ENCODE measurements around the gene C11orf98. TPM values are rescaled to one million over a fixed set of nuclear protein-coding genes. Genes with fewer than 3 reads are reported as not detected.

C11orf98 gene
- polyA plus RNA-seq, 1 donor (not counting 4 experiments of a cell fraction or from before 2014, with no cell fraction given) = 81.5 TPM

DNA sequence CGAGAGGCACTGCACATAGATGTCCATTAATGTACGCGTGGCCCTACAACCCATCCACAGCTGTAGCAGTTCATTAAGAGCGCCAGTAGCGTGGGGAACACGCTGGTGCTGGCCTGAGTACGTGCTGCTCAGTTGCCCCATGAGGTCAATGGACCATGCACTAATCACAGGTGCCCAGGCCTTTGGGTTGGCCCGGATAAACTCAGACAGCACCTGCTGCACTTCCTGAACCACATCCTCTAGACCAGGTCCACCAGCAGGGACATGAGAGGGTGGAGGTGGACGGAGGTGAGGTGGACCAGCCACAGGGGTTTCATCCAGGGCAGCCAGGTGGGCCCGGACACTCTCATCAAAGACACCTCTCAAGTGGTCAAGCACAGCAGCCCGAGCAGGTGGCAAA is 15.5 kb downstream of the C11orf98 start:
- Histone ChIP-seq H3K27me3 (ENCODE audit: control insufficient read depth, extremely low read depth, insufficient read depth, low read length) (no peaks in the 10 kb centered on the region), H3K79me2 (ENCODE audit: control insufficient read depth, insufficient read depth, low read length) (peaks cover 46% of the 10 kb centered on the region), H3K27ac (ENCODE audit: control insufficient read depth, insufficient read depth, low read length) (no peak overlapping the region), H3K9ac (ENCODE audit: control insufficient read depth, extremely low read depth, insufficient read depth, low read length) (no peak overlapping the region), H2AFZ (ENCODE audit: control insufficient read depth, low read length) (no peak overlapping the region), H3K9me3 (ENCODE audit: control insufficient read depth, low read depth, low read length) (no peaks in the 10 kb centered on the region), H3K9me1 (ENCODE audit: control insufficient read depth, extremely low read depth, insufficient read depth, low read length) (no peaks in the 10 kb centered on the region), H3K4me1 (ENCODE audit: control insufficient read depth, extremely low read depth, insufficient read depth, low read length) (peaks cover 22% of the 10 kb centered on the region), H4K20me1 (ENCODE audit: control insufficient read depth, extremely low read depth, insufficient read depth, low read length) (no peaks in the 10 kb centered on the region), H3K4me3 (ENCODE audit: control insufficient read depth in 2 of 3, extremely low read depth in 1 of 3, insufficient read depth in 2 of 3, low read depth in 1 of 3, low read length in 3 of 3) (no peak overlapping the region), H3K36me3 (ENCODE audit: control insufficient read depth in 2 of 2, extremely low read depth in 1 of 2, insufficient read depth in 2 of 2, low read length in 2 of 2) (peaks cover 12 to 16% of the 10 kb centered on the region in 2 experiments), H3K4me2 (ENCODE audit: control insufficient read depth, extremely low read depth, insufficient read depth, low read depth, low read length) (no peak overlapping the region)
- DNase-seq (ENCODE audit: low read depth, low spot score) (no peak), FAIRE-seq (no peak)
- dilution Hi-C loops (cut with MboI; ENCODE audit: extremely low pct_ligation_motif_present, low sequenced_read_pairs) = no loop called here
- TF ChIP-seq EZH2 (IDR thresholded peaks at IDR 0.05; ENCODE audit: low read length) = no peak
- TF ChIP-seq, protein P1, sequence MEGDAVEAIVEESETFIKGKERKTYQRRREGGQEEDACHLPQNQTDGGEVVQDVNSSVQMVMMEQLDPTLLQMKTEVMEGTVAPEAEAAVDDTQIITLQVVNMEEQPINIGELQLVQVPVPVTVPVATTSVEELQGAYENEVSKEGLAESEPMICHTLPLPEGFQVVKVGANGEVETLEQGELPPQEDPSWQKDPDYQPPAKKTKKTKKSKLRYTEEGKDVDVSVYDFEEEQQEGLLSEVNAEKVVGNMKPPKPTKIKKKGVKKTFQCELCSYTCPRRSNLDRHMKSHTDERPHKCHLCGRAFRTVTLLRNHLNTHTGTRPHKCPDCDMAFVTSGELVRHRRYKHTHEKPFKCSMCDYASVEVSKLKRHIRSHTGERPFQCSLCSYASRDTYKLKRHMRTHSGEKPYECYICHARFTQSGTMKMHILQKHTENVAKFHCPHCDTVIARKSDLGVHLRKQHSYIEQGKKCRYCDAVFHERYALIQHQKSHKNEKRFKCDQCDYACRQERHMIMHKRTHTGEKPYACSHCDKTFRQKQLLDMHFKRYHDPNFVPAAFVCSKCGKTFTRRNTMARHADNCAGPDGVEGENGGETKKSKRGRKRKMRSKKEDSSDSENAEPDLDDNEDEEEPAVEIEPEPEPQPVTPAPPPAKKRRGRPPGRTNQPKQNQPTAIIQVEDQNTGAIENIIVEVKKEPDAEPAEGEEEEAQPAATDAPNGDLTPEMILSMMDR (optimal IDR thresholded peaks at IDR 0.05 in 1 of 3, IDR thresholded peaks at IDR 0.05 in 1 of 3, conservative IDR thresholded peaks at IDR 0.05 in 1 of 3; ENCODE audit: extremely low read depth in 1 of 3, insufficient read depth in 2 of 3, low read length in 3 of 3) = no peak

DNA sequence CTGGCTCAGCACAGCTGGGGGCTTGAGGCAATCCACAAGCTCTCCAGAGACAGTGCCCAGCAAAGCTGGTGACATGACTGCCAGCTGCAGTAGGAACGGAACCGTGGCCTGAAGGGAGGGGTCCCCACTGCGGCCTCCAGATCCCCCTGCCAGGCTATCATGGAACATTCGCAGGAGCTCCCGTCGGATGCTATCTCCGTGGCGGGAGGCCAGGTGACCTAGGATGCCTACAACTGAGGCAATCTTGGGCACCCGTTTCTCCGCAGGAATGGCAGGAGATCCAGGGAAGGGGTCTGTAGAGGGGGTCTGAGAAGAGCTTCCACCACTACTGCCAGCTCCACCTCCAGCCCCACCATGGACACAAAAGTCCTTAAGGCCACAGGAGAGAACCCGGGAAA is 16.0 kb downstream of the C11orf98 start:
- Histone ChIP-seq H3K36me3 (ENCODE audit: control insufficient read depth in 2 of 2, extremely low read depth in 1 of 2, insufficient read depth in 2 of 2, low read length in 2 of 2) (peaks cover 16 to 21% of the 10 kb centered on the region in 2 experiments), H3K4me1 (ENCODE audit: control insufficient read depth, extremely low read depth, insufficient read depth, low read length) (peaks cover 22% of the 10 kb centered on the region), H4K20me1 (ENCODE audit: control insufficient read depth, extremely low read depth, insufficient read depth, low read length) (no peaks in the 10 kb centered on the region), H3K4me2 (ENCODE audit: control insufficient read depth, extremely low read depth, insufficient read depth, low read depth, low read length) (no peak overlapping the region), H3K9me1 (ENCODE audit: control insufficient read depth, extremely low read depth, insufficient read depth, low read length) (no peaks in the 10 kb centered on the region), H3K4me3 (ENCODE audit: control insufficient read depth in 2 of 3, extremely low read depth in 1 of 3, insufficient read depth in 2 of 3, low read depth in 1 of 3, low read length in 3 of 3) (no peak overlapping the region), H3K9ac (ENCODE audit: control insufficient read depth, extremely low read depth, insufficient read depth, low read length) (no peak overlapping the region), H3K79me2 (ENCODE audit: control insufficient read depth, insufficient read depth, low read length) (peaks cover 52% of the 10 kb centered on the region), H3K27me3 (ENCODE audit: control insufficient read depth, extremely low read depth, insufficient read depth, low read length) (no peaks in the 10 kb centered on the region), H3K27ac (ENCODE audit: control insufficient read depth, insufficient read depth, low read length) (no peak overlapping the region), H2AFZ (ENCODE audit: control insufficient read depth, low read length) (no peak overlapping the region), H3K9me3 (ENCODE audit: control insufficient read depth, low read depth, low read length) (no peaks in the 10 kb centered on the region)
- no peak for TF ChIP-seq EZH2 (IDR thresholded peaks at IDR 0.05; ENCODE audit: low read length)
- TF ChIP-seq, protein P1 (optimal IDR thresholded peaks at IDR 0.05 in 1 of 3, IDR thresholded peaks at IDR 0.05 in 1 of 3, conservative IDR thresholded peaks at IDR 0.05 in 1 of 3; ENCODE audit: extremely low read depth in 1 of 3, insufficient read depth in 2 of 3, low read length in 3 of 3) = no peak
- FAIRE-seq (no peak), DNase-seq (ENCODE audit: low read depth, low spot score) (no peak)
- dilution Hi-C loops (cut with MboI; ENCODE audit: extremely low pct_ligation_motif_present, low sequenced_read_pairs) = no loop called here

Data from keratinocyte (primary cell).